Stimulated activated CD8-positive, alpha-beta memory T cell treated with anti-CD3 and anti-CD28 coated beads, Interleukin-12 subunit alpha, Interleukin-12 subunit beta, amount 100 ng/mL, for 24 hours (primary cell): Measurements from ENCODE around the gene CCR1.

Experiments used
- DNase-seq: peaks from one replicate; pipeline ENCODE4 v3.0.0-alpha.2; 2020; ENCODE audit errors: extremely low read depth

The CCR1 gene

GRCh38 chr3:46208167-46208704 is at the start of gene CCR1:
Gene CCR1, minus strand, starts transcription at chr3:46208313. Its CDS starts 4,000 bp downstream, at chr3:46204313.
- peak; percentile 21 for DNase-seq

- no peak for DNase-seq
Observed at GRCh38 chr3:46252980-46253379, 44.9 kb upstream of the CCR1 start.

- DNase-seq: no peak
Observed at GRCh38 chr3:46245146-46245545, 37.0 kb upstream of the CCR1 start.

- DNase-seq: no peak
Observed at GRCh38 chr3:46243560-46243959, 35.4 kb upstream of the CCR1 start.

GRCh38 chr3:46242120-46242519 is 34.0 kb upstream of the CCR1 start, which contains the start of gene CCR3:
Gene CCR3, plus strand, starts transcription at chr3:46242460. Its CDS starts 22,699 bp downstream, at chr3:46265159.
- DNase-seq: no peak

- no peak for DNase-seq
Observed at GRCh38 chr3:46239952-46240351, 31.8 kb upstream of the CCR1 start.

- DNase-seq: no peak
Observed at GRCh38 chr3:46239301-46239938, 31.3 kb upstream of the CCR1 start.

- no peak for DNase-seq
Observed at GRCh38 chr3:46238386-46238785, 30.3 kb upstream of the CCR1 start.

GRCh38 chr3:46236294-46237054 is 28.4 kb upstream of the CCR1 start:
- no peak for DNase-seq

- no peak for DNase-seq
Observed at GRCh38 chr3:46235425-46235824, 27.3 kb upstream of the CCR1 start.

- DNase-seq: no peak
Observed at GRCh38 chr3:46233194-46233593, 25.1 kb upstream of the CCR1 start.

GRCh38 chr3:46231323-46231722 is 23.2 kb upstream of the CCR1 start:
- no peak for DNase-seq

- DNase-seq: no peak
Observed at GRCh38 chr3:46228260-46229242, 20.4 kb upstream of the CCR1 start.

GRCh38 chr3:46222435-46223161 is 14.5 kb upstream of the CCR1 start:
- no peak for DNase-seq

- no peak for DNase-seq
Observed at GRCh38 chr3:46221938-46222337, 13.8 kb upstream of the CCR1 start.

- DNase-seq: no peak
Observed at GRCh38 chr3:46221391-46221790, 13.3 kb upstream of the CCR1 start.

- no peak for DNase-seq
Observed at GRCh38 chr3:46218196-46218709, 10.1 kb upstream of the CCR1 start.

GRCh38 chr3:46215810-46216414 is 7.8 kb upstream of the CCR1 start:
- DNase-seq: no peak

- DNase-seq: no peak
Observed at GRCh38 chr3:46214751-46215352, 6.7 kb upstream of the CCR1 start.

- DNase-seq: no peak
Observed at GRCh38 chr3:46213201-46213600, 5.1 kb upstream of the CCR1 start.
